GM23338 (cell line): ENCODE measurements around the gene HEPACAM. TPM values are rescaled to one million over a fixed set of nuclear protein-coding genes. Genes with fewer than 3 reads are reported as not detected.

Source experiments
- ATAC-seq: fragments of 200-7000 bp; cut with Tn5 transposase; 3 replicates; pipeline ENCODE4 v1.9.1; 2020
- DNase-seq: peaks from one replicate; pipeline ENCODE4 v3.0.0-alpha.2; 2015; ENCODE audit warnings: low spot score
- H2AFZ ChIP-seq: fragments of 200-600 bp; sonication (generic); 2 replicates; pipeline ENCODE4 v1.8.0; 2016; ENCODE audit warnings: antibody characterized with exemption, mild to moderate bottlenecking, moderate library complexity
- H3F3A ChIP-seq: fragments of 200-600 bp; sonication (generic); replicated peaks from 2 replicates; pipeline ENCODE4 v1.8.0; 2017; ENCODE audit warnings: antibody characterized with exemption, mixed run types, low read depth
- H3K27ac ChIP-seq: fragments of 200-600 bp; sonication (generic); 2 replicates; pipeline ENCODE4 v1.6.1; 2016; ENCODE audit warnings: low read depth
- H3K27me3 ChIP-seq: fragments of 200-600 bp; sonication (generic); 2 replicates; pipeline ENCODE4 v1.8.0; 2016; ENCODE audit warnings: mild to moderate bottlenecking, mixed run types, moderate library complexity; ENCODE audit not compliant: insufficient read depth
- H3K36me3 ChIP-seq: fragments of 200-600 bp; sonication (generic); 2 replicates; pipeline ENCODE4 v1.8.0; 2016; ENCODE audit warnings: mild to moderate bottlenecking; ENCODE audit not compliant: insufficient read depth
- H3K4me1 ChIP-seq: fragments of 200-600 bp; sonication (generic); 2 replicates; pipeline ENCODE4 v1.8.0; 2016; ENCODE audit warnings: mild to moderate bottlenecking, moderate library complexity; ENCODE audit not compliant: insufficient read depth
- H3K4me2 ChIP-seq: fragments of 200-600 bp; sonication (generic); 2 replicates; pipeline ENCODE4 v1.7.1; 2017; ENCODE audit warnings: mixed run types
- H3K4me3 ChIP-seq: fragments of 200-600 bp; sonication (generic); 2 replicates; pipeline ENCODE4 v1.6.1; 2016; ENCODE audit warnings: mixed run types
- H3K79me2 ChIP-seq: fragments of 200-600 bp; sonication (generic); replicated peaks from 2 replicates; pipeline ENCODE4 v1.8.0; 2017; ENCODE audit warnings: mild to moderate bottlenecking; ENCODE audit not compliant: insufficient read depth
- H3K9me2 ChIP-seq: fragments of 200-600 bp; sonication (generic); 2 replicates; pipeline ENCODE4 v1.8.0; 2017; ENCODE audit not compliant: insufficient read depth
- H4K20me1 ChIP-seq: fragments of 200-600 bp; sonication (generic); replicated peaks from 2 replicates; pipeline ENCODE4 v1.8.0; 2017; ENCODE audit warnings: mild to moderate bottlenecking; ENCODE audit not compliant: insufficient read depth
- H3K27ac Mint-ChIP-seq: 2 replicates; pipeline ENCODE4 v1.8.0; 2020; ENCODE audit warnings: inconsistent platforms, mild to moderate bottlenecking, moderate library complexity, mixed read lengths
- H3K27me3 Mint-ChIP-seq: 3 replicates; pipeline ENCODE4 v1.8.0; 2022; ENCODE audit warnings: low read depth, mild to moderate bottlenecking, moderate library complexity, mixed read lengths, inconsistent platforms; ENCODE audit not compliant: insufficient read depth, poor library complexity
- H3K36me3 Mint-ChIP-seq: 3 replicates; pipeline ENCODE4 v1.8.0; 2021; ENCODE audit warnings: low read depth, mild to moderate bottlenecking, inconsistent platforms, moderate library complexity, mixed read lengths
- H3K4me1 Mint-ChIP-seq: 3 replicates; pipeline ENCODE4 v1.8.0; 2020; ENCODE audit warnings: mild to moderate bottlenecking, inconsistent platforms, mixed read lengths
- H3K4me3 Mint-ChIP-seq: 3 replicates; pipeline ENCODE4 v1.8.0; 2021; ENCODE audit warnings: moderate library complexity, mild to moderate bottlenecking, inconsistent platforms, mixed read lengths
- H3K9me3 Mint-ChIP-seq: 3 replicates; pipeline ENCODE4 v1.8.0; 2020; ENCODE audit warnings: moderate library complexity, mild to moderate bottlenecking, inconsistent platforms, mixed read lengths
- CTCF ChIP-seq, 2 experiments: fragments of 200-600 bp in 1 of 2; sonication (generic) in 1 of 2; conservative IDR thresholded peaks; 2 replicates each; pipeline versions ENCODE4 v1.5.1 to v1.6.1; 2016 to 2017; ENCODE audit warnings: antibody characterized with exemption in 2 of 2, low read depth in 2 of 2, mild to moderate bottlenecking in 2 of 2, moderate library complexity in 1 of 2
- EZH2phosphoT487 ChIP-seq: fragments of 200-600 bp; sonication (generic); IDR thresholded peaks from one replicate; pipeline ENCODE4 v1.8.1; 2018; ENCODE audit warnings: antibody characterized with exemption; ENCODE audit not compliant: unreplicated experiment
- NANOG ChIP-seq: IDR thresholded peaks from 2 replicates; pipeline ENCODE4 v1.6.1; 2016; ENCODE audit warnings: antibody characterized with exemption, borderline replicate concordance
- POLR2AphosphoS5 ChIP-seq: IDR thresholded peaks from 2 replicates; pipeline ENCODE4 v1.6.1; 2016; ENCODE audit warnings: antibody characterized with exemption, low read depth
- REST ChIP-seq: IDR thresholded peaks from one replicate; pipeline ENCODE4 v1.6.1; 2018; ENCODE audit warnings: antibody characterized with exemption; ENCODE audit not compliant: unreplicated experiment
- STAT1 ChIP-seq: IDR thresholded peaks from one replicate; pipeline ENCODE4 v1.6.1; 2016; ENCODE audit warnings: antibody characterized with exemption; ENCODE audit not compliant: unreplicated experiment
- ZNF114 ChIP-seq: fragments of 250-450 bp; sonication (Bioruptor Pico); IDR thresholded peaks from 2 replicates; pipeline ENCODE4 v1.5.0; 2020; ENCODE audit warnings: mild to moderate bottlenecking, moderate library complexity
- ZNF331 ChIP-seq: fragments of 250-450 bp; sonication (Bioruptor Pico); IDR thresholded peaks from 2 replicates; pipeline ENCODE4 v1.5.0; 2020; ENCODE audit warnings: low read depth, mild to moderate bottlenecking, moderate library complexity
- ZNF462 ChIP-seq: fragments of 250-450 bp; sonication (Bioruptor Pico); IDR thresholded peaks from 2 replicates; pipeline ENCODE4 v1.5.0; 2020; ENCODE audit warnings: mild to moderate bottlenecking, moderate library complexity
- polyA plus RNA-seq: library from polyadenylated mRNA; unstranded; fragments of >200 nt; fragmentation: Nextera tagmentation; extraction: Ambion mirVana; gene quantifications from 2 replicates; pipeline ENCODE4 v1.2.1, GENCODE V29; 2016
- total RNA-seq: library from RNA; depleted of rRNA; stranded (reverse); fragments of >200 nt; shearing (Covaris generic); gene quantifications from 2 replicates; pipeline ENCODE4 v1.2.3, GENCODE V29; 2014

HEPACAM gene
- total and polyA plus RNA-seq, 2 experiments from 2014 or later, result 0.17 TPM; not detected in 1

GRCh38 chr11:124915541-124916369 lies 20.1 kb downstream of the HEPACAM start (continued):
- no peak for TF ChIP-seq CTCF (conservative IDR thresholded peaks at IDR 0.05; ENCODE audit: low read depth in 2 of 2)
- no peak for TF ChIP-seq POLR2AphosphoS5
- no peak for TF ChIP-seq REST

- ATAC-seq (no peak), DNase-seq (no peak)
- no peak overlapping the region for H3K27ac ChIP-seq
- H3K36me3 ChIP-seq, result no peaks in the 10 kb centered on the region
- H2AFZ ChIP-seq, result no peak overlapping the region
- Mint-ChIP-seq H3K9me3 (peaks cover 4% of the 10 kb centered on the region; the same call in 1 of the 3 replicates), H3K27me3 (peaks cover 3% of the 10 kb centered on the region), H3K4me3 (no peak overlapping the region), H3K27ac (no peak overlapping the region), H3K36me3 (no peaks in the 10 kb centered on the region), H3K4me1 (peaks cover 18% of the 10 kb centered on the region)
- H3K9me2 ChIP-seq, result 0 out of 2 replicates have a peak, but pooled peaks cover 7% of the 10 kb centered on the region
- no peak overlapping the region for H3K4me2 ChIP-seq
- no peaks in the 10 kb centered on the region for H4K20me1 ChIP-seq
- no peak overlapping the region for H3K4me3 ChIP-seq
- 0 out of 2 replicates have a peak, but pooled peaks cover 5% of the 10 kb centered on the region for H3K27me3 ChIP-seq
- H3K4me1 ChIP-seq, result peaks cover 4% of the 10 kb centered on the region; the same call in 1 of the 2 replicates
- H3K79me2 ChIP-seq, result no peaks in the 10 kb centered on the region
- no peaks in the 10 kb centered on the region for H3F3A ChIP-seq
- TF ChIP-seq ZNF114 (no peak), ZNF462 (CRISPR knock-in tag) (no peak), NANOG (no peak), STAT1 (no peak), EZH2phosphoT487 (no peak), CTCF (conservative IDR thresholded peaks at IDR 0.05; ENCODE audit: low read depth in 2 of 2) (no peak), ZNF331 (no peak)
Observed at GRCh38 chr11:124902616-124903015, 33.2 kb downstream of the HEPACAM start.
